Omental fat pad (tissue), 4 donors: ENCODE results near the gene FAM53A. TPM values are rescaled to one million over a fixed set of nuclear protein-coding genes. Genes with fewer than 3 reads are reported as not detected.

Experiments used
- ATAC-seq: fragments of 150-250 bp; one replicate; pipeline ENCODE4 v1.9.1; 2016; ENCODE audit warnings: mild to moderate bottlenecking, moderate library complexity; ENCODE audit not compliant: low FRiP score
- DNase-seq: peaks from one replicate; pipeline ENCODE4 v3.0.0-alpha.2; 2019; ENCODE audit warnings: low spot score
- total RNA-seq, 4 donors: library from RNA; depleted of rRNA; stranded (reverse); fragments of >200 nt; gene quantifications; one replicate each; pipeline ENCODE4 v1.1.0, GENCODE V29; 2016
- TF ChIP-seq, protein P1 (sequence below), 3 donors: fragments of 450-650 bp; IDR thresholded peaks; one replicate each; pipeline ENCODE4 v1.5.1; 2016 to 2017; ENCODE audit warnings: antibody characterized with exemption in 3 of 3, mild to moderate bottlenecking in 3 of 3, moderate library complexity in 2 of 3

FAM53A gene
- total RNA-seq, 4 donors from 2014 or later: 2.0 to 10.9 (median 5.6) TPM

DNA sequence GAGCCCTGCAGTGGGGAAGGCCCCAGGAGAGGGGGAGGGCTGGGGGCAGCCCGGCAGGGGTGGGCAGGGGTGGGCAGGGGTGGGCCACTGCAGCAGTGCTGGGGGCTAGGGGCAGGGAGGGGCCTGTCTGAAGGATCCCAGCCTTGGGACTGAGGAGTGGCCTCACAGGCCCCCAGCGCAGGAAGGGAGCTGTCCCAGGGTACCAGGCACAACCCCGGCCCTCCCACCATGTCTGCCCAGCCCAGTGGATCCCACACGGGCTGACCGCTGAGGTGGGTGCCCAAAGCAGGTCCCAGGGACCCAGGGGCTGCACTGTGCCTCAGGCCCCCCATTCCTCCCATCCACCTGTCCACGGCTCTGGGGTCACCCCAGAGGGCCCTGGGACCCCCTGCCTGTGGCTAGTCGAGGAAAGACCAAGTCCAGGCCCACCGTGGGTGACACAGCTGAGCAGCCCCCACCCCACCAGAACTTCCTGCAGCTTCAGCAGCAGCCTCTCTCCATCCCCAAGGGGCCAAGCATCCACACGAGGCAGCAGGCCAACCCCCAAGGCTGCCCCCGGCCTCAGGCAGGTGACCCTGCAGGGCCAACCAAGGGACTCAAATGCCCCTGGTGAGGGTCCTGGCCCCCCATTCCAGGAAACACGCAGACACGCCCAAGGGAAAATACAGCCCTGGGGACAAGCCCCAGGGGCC lies 46.4 kb downstream of the FAM53A start:
- TF ChIP-seq, protein P1, sequence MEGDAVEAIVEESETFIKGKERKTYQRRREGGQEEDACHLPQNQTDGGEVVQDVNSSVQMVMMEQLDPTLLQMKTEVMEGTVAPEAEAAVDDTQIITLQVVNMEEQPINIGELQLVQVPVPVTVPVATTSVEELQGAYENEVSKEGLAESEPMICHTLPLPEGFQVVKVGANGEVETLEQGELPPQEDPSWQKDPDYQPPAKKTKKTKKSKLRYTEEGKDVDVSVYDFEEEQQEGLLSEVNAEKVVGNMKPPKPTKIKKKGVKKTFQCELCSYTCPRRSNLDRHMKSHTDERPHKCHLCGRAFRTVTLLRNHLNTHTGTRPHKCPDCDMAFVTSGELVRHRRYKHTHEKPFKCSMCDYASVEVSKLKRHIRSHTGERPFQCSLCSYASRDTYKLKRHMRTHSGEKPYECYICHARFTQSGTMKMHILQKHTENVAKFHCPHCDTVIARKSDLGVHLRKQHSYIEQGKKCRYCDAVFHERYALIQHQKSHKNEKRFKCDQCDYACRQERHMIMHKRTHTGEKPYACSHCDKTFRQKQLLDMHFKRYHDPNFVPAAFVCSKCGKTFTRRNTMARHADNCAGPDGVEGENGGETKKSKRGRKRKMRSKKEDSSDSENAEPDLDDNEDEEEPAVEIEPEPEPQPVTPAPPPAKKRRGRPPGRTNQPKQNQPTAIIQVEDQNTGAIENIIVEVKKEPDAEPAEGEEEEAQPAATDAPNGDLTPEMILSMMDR (IDR thresholded peaks at IDR 0.05): no peak
- ATAC-seq: no peak
- DNase-seq: no peak

DNA sequence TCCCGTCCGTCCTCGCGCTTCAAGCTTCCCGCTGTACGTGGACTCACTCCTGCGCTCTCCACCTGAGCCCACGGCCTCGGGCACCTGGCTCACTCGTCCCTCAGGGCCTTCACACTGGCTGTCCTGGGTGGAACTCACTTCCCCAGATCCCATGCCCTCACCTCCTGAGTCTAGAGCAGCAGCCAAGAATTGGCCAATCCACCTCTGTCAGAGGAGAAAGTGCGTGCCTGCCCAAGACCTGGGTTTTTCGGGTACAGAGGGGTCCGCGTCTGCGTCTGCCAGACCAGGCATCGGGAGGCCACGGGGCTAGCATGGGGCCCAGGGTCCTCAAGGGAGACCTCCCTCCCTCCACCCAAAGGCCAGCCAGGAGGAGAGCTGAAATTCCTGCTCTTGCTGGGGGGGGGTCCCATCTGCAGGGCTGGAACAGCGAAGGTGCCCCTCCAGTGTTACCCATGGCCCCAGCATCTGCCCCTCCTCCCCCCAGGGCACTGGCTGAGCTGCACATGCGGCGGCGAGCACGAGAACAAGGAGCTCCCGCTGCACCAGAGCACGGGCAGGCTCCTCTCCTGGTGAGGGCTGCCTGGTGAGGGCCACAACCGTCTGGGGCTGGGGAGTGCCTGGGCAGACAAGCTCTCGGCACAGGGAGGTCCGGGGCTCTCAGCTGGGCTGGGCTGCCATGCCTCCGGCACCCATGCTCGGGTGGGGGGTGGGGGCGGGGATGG lies 47.5 kb downstream of the FAM53A start:
- TF ChIP-seq, protein P1 (IDR thresholded peaks at IDR 0.05): no peak
- DNase-seq (no peak), ATAC-seq (no peak)

DNA sequence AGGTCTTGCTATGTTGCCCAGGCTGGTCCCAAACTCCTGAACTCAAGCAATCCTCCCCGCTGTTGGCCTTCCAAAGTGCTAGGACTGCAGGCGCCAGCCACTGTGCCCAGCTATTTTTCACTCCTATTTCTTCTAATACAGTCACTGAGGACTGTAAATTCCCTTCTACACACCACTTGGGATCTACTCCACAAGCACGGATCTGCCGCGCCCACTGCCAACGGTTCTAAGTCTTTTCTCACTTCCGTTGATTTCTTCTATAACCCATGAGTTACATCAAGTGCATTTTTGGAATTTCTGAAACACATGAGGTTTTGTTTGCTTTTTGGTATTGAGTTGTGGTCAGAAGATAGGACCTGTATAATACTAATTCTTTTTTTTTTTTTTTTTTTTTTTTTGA lies 48.6 kb downstream of the FAM53A start:
- DNase-seq: no peak
- no peak for ATAC-seq
- TF ChIP-seq, protein P1 (IDR thresholded peaks at IDR 0.05): no peak

DNA sequence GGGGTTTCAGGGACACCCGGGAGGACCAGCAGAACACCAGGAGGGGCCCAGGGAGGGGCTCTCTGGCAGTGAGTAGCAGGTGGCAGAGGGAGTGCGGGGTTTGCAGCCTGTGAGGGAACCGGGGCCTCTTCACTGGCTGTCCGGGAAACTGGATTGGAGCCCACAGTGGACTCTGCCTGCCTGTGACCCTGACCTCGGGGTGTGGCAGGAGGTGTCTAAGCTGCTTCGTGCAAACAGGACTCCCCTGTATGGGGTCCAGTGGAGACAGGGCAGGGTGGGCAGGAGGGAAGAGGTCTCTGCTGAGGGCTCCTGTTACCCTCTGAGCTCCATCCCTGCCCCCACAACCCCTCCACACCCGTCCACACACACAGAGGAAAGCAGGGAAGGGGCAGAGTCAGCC lies 50.1 kb downstream of the FAM53A start:
- TF ChIP-seq, protein P1 (IDR thresholded peaks at IDR 0.05): no peak
- DNase-seq (no peak), ATAC-seq (no peak)

DNA sequence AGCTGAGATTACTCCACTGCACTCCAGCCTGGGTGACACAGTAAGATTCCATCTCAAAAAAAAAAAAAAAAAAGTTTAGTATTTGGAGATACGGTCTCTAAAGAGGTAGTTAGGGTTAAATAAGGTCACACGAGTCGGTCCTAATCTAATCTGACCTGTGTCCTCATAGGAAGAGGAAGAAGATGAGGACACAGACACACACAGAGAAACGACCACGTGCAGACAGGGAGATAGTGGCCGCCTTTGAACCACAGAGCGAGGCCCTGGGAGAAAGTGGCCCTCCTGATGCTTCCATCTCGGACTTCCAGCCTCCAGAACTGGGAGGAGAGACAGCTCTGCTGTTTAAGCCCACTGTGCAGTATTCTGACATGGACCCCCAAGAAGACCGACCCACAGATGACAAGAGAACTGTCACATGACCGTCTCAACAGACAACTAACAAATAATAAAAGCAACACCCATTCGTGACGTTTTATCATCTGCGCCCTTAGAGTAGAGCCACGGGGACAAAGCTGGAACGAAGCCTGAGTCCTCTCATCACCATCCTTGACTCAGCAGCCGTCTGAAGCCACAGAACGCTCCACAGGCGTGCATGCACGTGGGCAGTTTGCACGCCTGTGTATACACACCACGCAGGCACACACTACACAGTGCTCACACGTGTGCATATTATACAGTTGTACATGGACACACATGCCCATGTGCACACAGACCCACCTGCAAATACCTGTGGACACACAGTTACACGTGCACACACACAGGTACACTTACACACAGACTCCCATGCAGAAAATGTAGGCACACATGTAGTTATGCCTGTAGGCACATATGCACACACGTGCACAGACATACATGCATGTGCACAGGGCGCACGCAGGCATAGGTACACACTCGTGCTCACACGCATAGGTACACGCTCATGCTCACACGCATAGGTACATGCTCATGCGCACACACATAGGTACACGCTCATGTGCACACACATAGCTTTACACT lies 51.7 kb downstream of the FAM53A start:
- TF ChIP-seq, protein P1 (IDR thresholded peaks at IDR 0.05): no peak
- ATAC-seq (no peak), DNase-seq (no peak)

DNA sequence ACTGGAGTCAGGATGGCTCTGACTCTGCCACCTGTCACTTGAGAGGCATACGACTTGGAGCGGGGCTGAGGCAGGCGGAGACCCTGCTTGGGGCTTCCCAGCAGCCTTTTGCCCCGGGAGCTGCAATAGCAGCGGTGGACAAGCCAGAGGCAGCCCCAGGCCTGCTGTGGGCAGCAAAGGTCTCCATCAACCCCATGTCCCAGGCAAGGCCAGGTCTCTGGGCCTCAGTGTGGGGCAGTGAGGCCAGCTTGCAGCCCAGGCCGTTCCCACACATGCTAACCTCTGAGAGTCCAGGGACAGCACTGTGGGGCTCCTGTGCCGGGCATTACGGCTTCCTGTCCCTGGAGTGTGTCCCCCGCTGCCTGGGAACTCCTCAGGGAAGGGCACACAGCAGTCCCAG lies 53.0 kb downstream of the FAM53A start:
- no peak for ATAC-seq
- no peak for DNase-seq
- TF ChIP-seq, protein P1 (IDR thresholded peaks at IDR 0.05): no peak
